Measurements from ENCODE around the gene DAAM2.

DAAM2 gene

GRCh38 chr6:39951716-39952115, 159.5 kb downstream of the DAAM2 start:
- Histone ChIP-seq H3K27ac (no peak overlapping the region), H3K4me3 (no peak overlapping the region), H3K27me3 (no peaks in the 10 kb centered on the region), H3K9me3 (replicated peaks in 1 of 11) (peaks cover 0 to 10% (median 5%) of the 10 kb centered on the region in 11 experiments; a peak in 4 of 22 replicates), H3K4me2 (no peak overlapping the region), H3K4me1 (no peaks in the 10 kb centered on the region), H3K36me3 (no peaks in the 10 kb centered on the region), H4K20me1 (no peaks in the 10 kb centered on the region), H3K9ac (no peak overlapping the region)
- TF ChIP-seq Cebpa-rat (IDR thresholded peaks at IDR 0.05) = no peak

DNA sequence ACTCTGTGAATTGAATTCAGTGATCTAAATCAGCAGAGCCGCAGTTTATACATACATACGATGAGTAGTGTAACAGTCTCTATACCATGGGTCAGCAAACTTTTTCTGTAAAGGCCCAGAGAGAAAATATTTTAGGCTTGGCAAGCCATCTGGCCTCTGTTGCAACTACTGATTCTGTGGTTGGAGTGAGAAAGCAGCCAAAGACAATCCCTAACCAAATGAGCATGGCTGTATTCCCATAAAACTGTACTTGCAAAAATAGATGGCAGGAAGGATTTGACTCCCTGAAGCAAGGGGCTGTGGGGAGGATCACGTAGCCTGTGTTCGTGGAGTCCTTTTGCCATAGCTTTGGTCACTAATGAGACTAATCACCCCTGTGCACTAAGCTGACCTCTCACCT, 160.0 kb downstream of the DAAM2 start:
- H4K20me1 ChIP-seq = no peaks in the 10 kb centered on the region
- no peak overlapping the region for H3K27ac ChIP-seq
- H3K36me3 ChIP-seq = no peaks in the 10 kb centered on the region
- H3K4me3 ChIP-seq = no peak overlapping the region
- no peak for TF ChIP-seq Cebpa-rat (IDR thresholded peaks at IDR 0.05)
- no peaks in the 10 kb centered on the region for H3K27me3 ChIP-seq
- H3K9ac ChIP-seq = no peak overlapping the region
- no peak overlapping the region for H3K4me2 ChIP-seq
- H3K9me3 ChIP-seq (replicated peaks in 1 of 11) = peaks cover 0 to 14% (median 6%) of the 10 kb centered on the region in 11 experiments; a peak in 4 of 22 replicates
- H3K4me1 ChIP-seq = no peaks in the 10 kb centered on the region

DNA sequence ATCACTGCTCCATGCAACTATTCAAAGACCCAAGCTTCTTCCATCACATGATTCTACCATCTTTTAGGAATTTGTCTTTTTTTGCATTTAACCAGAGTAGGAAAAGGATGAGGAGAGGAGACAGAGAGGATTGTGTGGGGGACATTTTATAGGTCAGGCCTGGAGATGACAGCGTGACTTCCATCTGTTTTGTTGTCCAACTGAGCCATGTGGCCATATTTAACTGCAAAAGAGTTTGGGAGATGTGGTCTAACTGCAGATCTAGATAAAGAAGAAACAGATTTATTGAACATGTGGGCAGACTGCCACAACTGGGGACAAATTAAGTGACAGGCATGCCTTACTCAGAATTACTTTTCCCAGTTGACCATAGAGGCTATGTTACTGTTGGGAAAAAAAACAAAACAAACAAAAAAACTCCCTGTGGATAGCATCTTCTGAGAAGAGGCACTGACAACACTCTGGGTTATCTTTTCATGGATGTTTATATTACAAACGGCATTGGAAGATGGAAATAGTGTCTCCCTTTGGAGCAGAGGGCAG, 161.0 kb downstream of the DAAM2 start:
- H3K4me2 ChIP-seq = no peak overlapping the region
- no peak overlapping the region for H3K4me3 ChIP-seq
- no peak overlapping the region for H3K9ac ChIP-seq
- no peaks in the 10 kb centered on the region for H3K36me3 ChIP-seq
- H4K20me1 ChIP-seq = no peaks in the 10 kb centered on the region
- no peaks in the 10 kb centered on the region for H3K27me3 ChIP-seq
- TF ChIP-seq Cebpa-rat (IDR thresholded peaks at IDR 0.05) = no peak
- H3K27ac ChIP-seq = no peak overlapping the region
- H3K4me1 ChIP-seq = no peaks in the 10 kb centered on the region
- H3K9me3 ChIP-seq (replicated peaks in 1 of 11) = peaks cover 0 to 14% (median 6%) of the 10 kb centered on the region in 11 experiments; a peak in 4 of 22 replicates

Measured in BLaER1 treated with 17β-estradiol and CSF1 and Interleukin-3, amounts not matched to agents 10 nM and 100 nM (cell line).